ENCODE measurements around the gene KIF26A. TPM values are rescaled to one million over a fixed set of nuclear protein-coding genes. Genes with fewer than 3 reads are reported as not detected.

Gene KIF26A
- polyA plus RNA-seq, 1 of the 3 experiments (the other 2 are of a cell fraction): 1.7 TPM

GRCh38 chr14:104144911-104145825 lies 6.8 kb downstream of the KIF26A start:
- H3K4me2 ChIP-seq: no peak overlapping the region
- H2AFZ ChIP-seq (ENCODE audit: low read depth): no peak overlapping the region
- H3K9me2 ChIP-seq: no peaks in the 10 kb centered on the region
- no peaks in the 10 kb centered on the region for H3K79me2 ChIP-seq (ENCODE audit: insufficient read depth)
- WGBS (ENCODE audit: low lambda C conversion rate): 90% methylated on average over 19 of the region's 37 CpGs
- ChIA-PET CTCF (interaction anchor here (0.8 to 5.2 kb wide), 14 partner anchors 8 to 418 kb away, joined by 3 to 33 read pairs (median 4); no protein-coding TSS in a partner anchor), POLR2A (no interaction called here)
- peak; percentile 80 for DNase-seq
- no peaks in the 10 kb centered on the region for H3K36me3 ChIP-seq (replicated peaks in 1 of 2; ENCODE audit: control insufficient read depth in 1 of 2, insufficient read depth in 2 of 2, low read length in 1 of 2)
- no peaks in the 10 kb centered on the region for H3F3A ChIP-seq (replicated peaks; ENCODE audit: insufficient read depth)
- peak overlapping the region in 1 of 2 experiments; percentile 99; a peak in 1 of 4 replicates for H3K27ac ChIP-seq (ENCODE audit: low read depth in 2 of 2, low read length in 1 of 2)
- H3K4me3 ChIP-seq (ENCODE audit: low read depth in 2 of 2, low read length in 1 of 2): no peak overlapping the region
- no peaks in the 10 kb centered on the region for H3K27me3 ChIP-seq (ENCODE audit: insufficient read depth)
- H4K20me1 ChIP-seq (ENCODE audit: insufficient read depth): no peaks in the 10 kb centered on the region
- TF ChIP-seq JUND (IDR thresholded peaks at IDR 0.05) (no peak), MEF2A (IDR thresholded peaks at IDR 0.05; ENCODE audit: borderline replicate concordance, low read depth) (no peak), EP300 (IDR thresholded peaks at IDR 0.05; ENCODE audit: borderline replicate concordance in 1 of 2, low read depth in 1 of 2, low read length in 1 of 2) (no peak), TEAD4 (IDR thresholded peaks at IDR 0.05; ENCODE audit: borderline replicate concordance, insufficient read depth) (no peak), USF1 (IDR thresholded peaks at IDR 0.05; ENCODE audit: borderline replicate concordance, low read depth) (no peak), MXI1 (IDR thresholded peaks at IDR 0.05; ENCODE audit: low read depth, low read length) (no peak), TAF1 (IDR thresholded peaks at IDR 0.05; ENCODE audit: borderline replicate concordance, low read depth, low read length) (no peak), ZBTB33 (IDR thresholded peaks at IDR 0.05; ENCODE audit: borderline replicate concordance, low read depth) (no peak), USF2 (IDR thresholded peaks at IDR 0.05; ENCODE audit: borderline replicate concordance, low read depth, low read length) (no peak), PBX3 (IDR thresholded peaks at IDR 0.05) (no peak), EZH2phosphoT487 (IDR thresholded peaks at IDR 0.05; ENCODE audit: borderline replicate concordance, low read depth) (no peak), NRF1 (IDR thresholded peaks at IDR 0.05; ENCODE audit: low read depth, low read length) (no peak), SMC3 (IDR thresholded peaks at IDR 0.05; ENCODE audit: low read depth, low read length) (no peak), CTCF (IDR thresholded peaks at IDR 0.05) (no peak), RFX5 (IDR thresholded peaks at IDR 0.05; ENCODE audit: low read length) (no peak), GABPA (IDR thresholded peaks at IDR 0.05; ENCODE audit: low read depth) (no peak), FOSL2 (IDR thresholded peaks at IDR 0.05; ENCODE audit: borderline replicate concordance, low read depth) (no peak)
- H3K9me3 ChIP-seq: no peaks in the 10 kb centered on the region
- H3K9ac ChIP-seq: no peak overlapping the region
- peaks cover 11 to 97% of the 10 kb centered on the region in 2 experiments; a peak in 2 of 4 replicates for H3K4me1 ChIP-seq (ENCODE audit: control insufficient read depth in 1 of 2, insufficient read depth in 2 of 2, low read depth in 1 of 2, low read length in 1 of 2)

Data from SK-N-SH (cell line).